SK-N-SH treated with all-trans-retinoic acid at 6 μM for 48 hours (cell line): Measurements from ENCODE around the gene PDLIM7.

Source experiments
- PPARA ChIP-seq: fragments of 250-450 bp; sonication (Bioruptor Pico); IDR thresholded peaks from 2 replicates; pipeline ENCODE4 v1.5.0; 2020; ENCODE audit warnings: mild to moderate bottlenecking, borderline replicate concordance
- ZFP30 ChIP-seq: fragments of 450-650 bp; formaldehyde crosslinking; IDR thresholded peaks from 2 replicates; pipeline ENCODE4 v1.5.0; 2022; ENCODE audit warnings: mild to moderate bottlenecking, moderate library complexity

GRCh38 chr5:177453852-177454396 is 43.5 kb downstream of the PDLIM7 start:
- no peak for TF ChIP-seq ZFP30 (CRISPR knock-in tag)
- TF ChIP-seq PPARA (CRISPR knock-in tag), result no peak
